Prostate gland (tissue), 2 donors: Measurements from ENCODE around the gene JPH3. TPM values are rescaled to one million over a fixed set of nuclear protein-coding genes. Genes with fewer than 3 reads are reported as not detected.
A peak's percentile ranks its signal among the peaks of the same experiment; 100 is the strongest.

Source experiments
- DNase-seq: peaks from one replicate; pipeline ENCODE4 v3.0.0-alpha.2; 2019; ENCODE audit warnings: low spot score
- H3K27ac ChIP-seq, 2 donors: fragments of 200-600 bp; sonication (generic); 2 replicates each; pipeline ENCODE4 v1.5.1; 2017 to 2019
- H3K27me3 ChIP-seq: fragments of 200-600 bp; sonication (generic); replicated peaks from 2 replicates; pipeline ENCODE4 v1.5.1; 2019; ENCODE audit not compliant: insufficient read depth
- H3K36me3 ChIP-seq, 2 donors: fragments of 200-600 bp; sonication (generic); 1 replicate in 1 of 2; 2 replicates in 1 of 2; pipeline versions ENCODE4 v1.5.1 to v1.8.1; 2017 to 2019
- H3K4me1 ChIP-seq: fragments of 200-600 bp; sonication (generic); replicated peaks from 2 replicates; pipeline ENCODE4 v1.5.1; 2019
- H3K4me3 ChIP-seq, 2 donors: fragments of 200-600 bp; sonication (generic); 2 replicates each; pipeline ENCODE4 v1.5.1; 2017 to 2019
- H3K9me3 ChIP-seq: fragments of 200-600 bp; sonication (generic); 2 replicates; pipeline ENCODE4 v1.5.1; 2017
- CTCF ChIP-seq, 4 experiments: fragments of 200-600 bp in 2 of 4; fragments of 450-650 bp in 2 of 4; sonication (generic) in 2 of 4; IDR thresholded peaks; 1 replicate in 3 of 4; 2 replicates in 1 of 4; pipeline ENCODE4 v1.5.1; 2016 to 2019; ENCODE audit warnings: antibody characterized with exemption in 4 of 4, mild to moderate bottlenecking in 2 of 4, moderate library complexity in 2 of 4
- POLR2A ChIP-seq: fragments of 450-650 bp; IDR thresholded peaks from one replicate; pipeline ENCODE4 v1.6.1; 2016; ENCODE audit warnings: antibody characterized with exemption, mild to moderate bottlenecking
- POLR2AphosphoS5 ChIP-seq: sonication (generic); formaldehyde crosslinking; IDR thresholded peaks from one replicate; pipeline ENCODE4 v1.6.1; 2017; ENCODE audit warnings: antibody characterized with exemption
- WGBS: methylation state at CpG from one replicate; pipeline ENCODE4 v1.1.5; 2018; 5-methylcytosine and 5-hydroxymethylcytosine counted together
- intact Hi-C: fragments of 100-400 bp; cut with DNase I; formaldehyde crosslinking; loops from one replicate; pipeline ENCODE4 v1.14.2; 2022
- total RNA-seq, 2 donors: library from RNA; depleted of rRNA; stranded (reverse); fragments of >200 nt; gene quantifications; one replicate each; pipeline ENCODE4 v1.1.0, GENCODE V29; 2016

Gene JPH3
- total RNA-seq, 2 donors from 2014 or later = 1.0 to 6.1 TPM

GRCh38 chr16:87580855-87581261 is 21.4 kb upstream of the JPH3 start:
- no peak for TF ChIP-seq POLR2AphosphoS5
- TF ChIP-seq POLR2A = no peak
- TF ChIP-seq CTCF (IDR thresholded peaks at IDR 0.05) = no peak
- intact Hi-C loops = no loop called here
- Histone ChIP-seq H3K4me3 (no peak overlapping the region), H3K27ac (no peak overlapping the region), H3K9me3 (no peaks in the 10 kb centered on the region), H3K36me3 (no peaks in the 10 kb centered on the region), H3K4me1 (no peaks in the 10 kb centered on the region), H3K27me3 (peaks cover 16% of the 10 kb centered on the region)
- WGBS = 68% methylated on average over 4 of the region's 4 CpGs
- DNase-seq = no peak

- Histone ChIP-seq H3K4me3 (no peak overlapping the region), H3K4me1 (no peaks in the 10 kb centered on the region), H3K27me3 (peaks cover 11% of the 10 kb centered on the region), H3K9me3 (no peaks in the 10 kb centered on the region), H3K36me3 (no peaks in the 10 kb centered on the region), H3K27ac (peak overlapping the region; percentile 79 to 81)
- no peak for TF ChIP-seq POLR2A
- TF ChIP-seq POLR2AphosphoS5 = peak; percentile 60
- peak; percentile 12 for DNase-seq
- WGBS = 53% methylated on average over 7 of the region's 7 CpGs
- intact Hi-C loops = no loop called here
These were observed 20.5 kb upstream of the JPH3 start for GRCh38 chr16:87581857-87582215.

- Histone ChIP-seq H3K9me3 (no peaks in the 10 kb centered on the region), H3K27ac (peak overlapping the region; percentile 79 to 81), H3K4me1 (no peaks in the 10 kb centered on the region), H3K36me3 (no peaks in the 10 kb centered on the region), H3K4me3 (no peak overlapping the region), H3K27me3 (peaks cover 10% of the 10 kb centered on the region)
- no peak for TF ChIP-seq POLR2A
- TF ChIP-seq CTCF (IDR thresholded peaks at IDR 0.05) = no peak
- TF ChIP-seq POLR2AphosphoS5 = no peak
- WGBS = 31% methylated on average over 33 of the region's 33 CpGs
- DNase-seq = no peak
- intact Hi-C loops = no loop called here
These were observed 19.9 kb upstream of the JPH3 start for GRCh38 chr16:87582216-87582965.

GRCh38 chr16:87582966-87583325 is 19.4 kb upstream of the JPH3 start:
- H3K36me3 ChIP-seq = no peaks in the 10 kb centered on the region
- no peak overlapping the region for H3K4me3 ChIP-seq
- H3K9me3 ChIP-seq = no peaks in the 10 kb centered on the region
- intact Hi-C loops = no loop called here
- peak overlapping the region; percentile 79 to 81 for H3K27ac ChIP-seq
- no peak for TF ChIP-seq CTCF (IDR thresholded peaks at IDR 0.05)
- TF ChIP-seq POLR2A = no peak
- no peak for TF ChIP-seq POLR2AphosphoS5
- H3K4me1 ChIP-seq = no peaks in the 10 kb centered on the region
- peaks cover 11% of the 10 kb centered on the region for H3K27me3 ChIP-seq
- no peak for DNase-seq
- WGBS = 89% methylated on average over 2 of the region's 2 CpGs

GRCh38 chr16:87583453-87584131 is 18.7 kb upstream of the JPH3 start:
- DNase-seq = no peak
- Histone ChIP-seq H3K27ac (no peak overlapping the region), H3K36me3 (no peaks in the 10 kb centered on the region), H3K4me3 (no peak overlapping the region), H3K9me3 (no peaks in the 10 kb centered on the region), H3K4me1 (no peaks in the 10 kb centered on the region), H3K27me3 (peaks cover 13% of the 10 kb centered on the region)
- WGBS = 72% methylated on average over 23 of the region's 23 CpGs
- intact Hi-C loops = no loop called here
- no peak for TF ChIP-seq CTCF (IDR thresholded peaks at IDR 0.05)
- TF ChIP-seq POLR2A = no peak
- no peak for TF ChIP-seq POLR2AphosphoS5
